NCI-H187 (cell line): Measurements from ENCODE around the gene DPEP1.
"Not testable (repeated sequence)": the region's sequence is repeated elsewhere in the genome, so short reads cannot be mapped to it uniquely, and the experiment has no call there.

Experiments
- DNase-seq, 2 experiments: peaks; one replicate each; lab custom pipeline; 2025; lab: John Stamatoyannopoulos, UW

DPEP1 gene

GRCh38 chr16:89577055-89577759 is 36.2 kb upstream of the DPEP1 start:
- no peak for DNase-seq

- no peak for DNase-seq
Measured at GRCh38 chr16:89579351-89579750, 34.1 kb upstream of the DPEP1 start.

- DNase-seq, result no peak
Measured at GRCh38 chr16:89581045-89581695, 32.3 kb upstream of the DPEP1 start.

- DNase-seq, result no peak
Measured at GRCh38 chr16:89581861-89582563, 31.4 kb upstream of the DPEP1 start.

GRCh38 chr16:89582614-89583196 is 30.7 kb upstream of the DPEP1 start:
- DNase-seq, result no peak

- DNase-seq, result no peak
Measured at GRCh38 chr16:89583197-89583894, 30.1 kb upstream of the DPEP1 start.

GRCh38 chr16:89583895-89584644 is 29.4 kb upstream of the DPEP1 start:
- no peak for DNase-seq

- no peak for DNase-seq
Measured at GRCh38 chr16:89584768-89585549, 28.5 kb upstream of the DPEP1 start.

- no peak for DNase-seq
Measured at GRCh38 chr16:89586218-89586617, 27.2 kb upstream of the DPEP1 start.

GRCh38 chr16:89586853-89587252 is 26.6 kb upstream of the DPEP1 start:
- DNase-seq, result no peak

- not testable (repeated sequence) for DNase-seq
Measured at GRCh38 chr16:89587676-89588075, 25.8 kb upstream of the DPEP1 start.

- no peak for DNase-seq
Measured at GRCh38 chr16:89588413-89589109, 24.9 kb upstream of the DPEP1 start.

- DNase-seq, result no peak
Measured at GRCh38 chr16:89589241-89589926, 24.1 kb upstream of the DPEP1 start.

GRCh38 chr16:89593841-89594240 is 19.6 kb upstream of the DPEP1 start:
- no peak for DNase-seq

- no peak for DNase-seq
Measured at GRCh38 chr16:89595330-89596060, 17.9 kb upstream of the DPEP1 start.

GRCh38 chr16:89596061-89596689 is 17.3 kb upstream of the DPEP1 start:
- no peak for DNase-seq

- DNase-seq, result no peak
Measured at GRCh38 chr16:89596957-89597649, 16.3 kb upstream of the DPEP1 start.

- DNase-seq, result no peak
Measured at GRCh38 chr16:89598199-89598598, 15.2 kb upstream of the DPEP1 start.
